NCI-H1930 (cell line): ENCODE measurements around the gene LYRM4.
A peak's percentile ranks its signal among the peaks of the same experiment; 100 is the strongest.

Experiments used
- DNase-seq, 2 experiments: peaks; one replicate each; lab custom pipeline; 2025; lab: John Stamatoyannopoulos, UW

The LYRM4 gene

GRCh38 chr6:5260661-5261544 is at the start of gene LYRM4, which contains the start of gene FARS2:
LYRM4 (minus strand) TSS chr6:5260950; CDS start chr6:5260733, 217 bp downstream.
FARS2 (plus strand) TSS chr6:5261513.
- peak; percentile 78 to 89 for DNase-seq

DNA sequence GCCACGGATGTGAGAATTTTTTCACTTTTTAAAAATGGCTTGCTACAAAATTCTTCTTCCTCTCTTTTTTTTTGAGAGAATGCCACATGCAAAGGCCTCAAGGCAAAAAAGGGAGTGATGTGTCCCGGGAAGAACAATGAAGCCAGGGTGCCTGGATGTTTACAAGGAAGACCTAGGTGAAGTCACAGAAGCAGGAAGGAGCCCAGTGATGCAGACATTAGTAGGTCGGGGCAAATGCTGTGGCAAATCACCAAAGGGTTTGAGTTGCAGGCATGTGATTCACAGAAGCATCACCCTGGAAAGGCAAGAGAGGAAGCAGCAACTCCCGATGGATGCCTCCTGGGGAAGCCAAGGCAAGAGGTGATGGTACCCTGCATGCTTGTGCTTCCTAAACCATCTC is 47.3 kb upstream of the LYRM4 start:
- no peak for DNase-seq

DNA sequence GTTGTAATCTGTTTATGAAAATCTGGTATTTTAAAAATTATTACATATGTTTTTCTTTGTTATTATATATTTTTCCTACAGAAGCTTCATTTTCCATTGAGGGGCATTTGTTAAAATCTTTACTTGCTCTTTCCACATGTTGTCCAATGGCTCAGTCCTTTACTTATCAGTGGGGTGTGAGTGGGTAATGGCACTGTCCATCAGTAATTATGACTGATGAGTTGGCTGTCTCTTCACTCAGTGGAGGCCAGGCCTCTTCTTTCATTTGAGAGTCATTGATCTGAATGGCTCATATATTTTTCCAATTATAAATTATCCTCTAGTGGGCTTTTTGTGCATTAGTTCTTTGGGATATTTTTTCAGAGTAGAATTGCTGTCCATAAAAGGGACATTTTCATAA is 46.3 kb upstream of the LYRM4 start:
- DNase-seq = no peak

GRCh38 chr6:5305968-5306626 is 45.3 kb upstream of the LYRM4 start:
- no peak for DNase-seq

GRCh38 chr6:5303682-5304081 is 42.9 kb upstream of the LYRM4 start:
- DNase-seq = no peak

DNA sequence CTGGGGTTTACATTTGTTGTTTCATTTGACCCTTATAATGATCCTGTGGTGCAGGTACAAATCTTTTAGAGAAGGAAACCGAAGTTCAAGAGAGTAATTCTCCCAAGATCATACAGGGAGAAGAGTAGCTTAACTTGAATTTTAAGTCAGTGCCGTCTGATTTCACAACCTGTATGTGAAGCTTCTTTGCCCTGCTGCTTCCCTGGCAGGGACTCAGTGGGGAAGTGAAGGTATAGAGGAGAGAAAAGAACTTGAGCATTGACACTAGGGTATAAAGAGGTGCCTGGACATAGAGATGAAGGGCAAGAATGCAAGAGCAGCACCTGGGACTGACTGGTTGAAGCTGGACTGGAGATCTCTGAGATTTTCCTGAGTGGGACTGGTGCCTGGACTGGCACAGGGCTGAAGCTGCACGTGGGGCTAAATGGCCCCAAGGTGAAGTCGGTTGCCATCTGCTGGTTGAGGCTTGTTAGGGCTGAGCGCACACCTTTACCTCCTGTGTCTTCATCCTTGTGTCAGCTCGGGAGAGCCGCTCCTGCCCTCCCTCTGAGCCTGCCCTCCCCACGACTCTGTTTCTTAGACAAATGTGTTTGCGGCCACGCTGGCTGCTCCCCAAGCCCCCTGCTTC is 42.4 kb upstream of the LYRM4 start:
- DNase-seq = no peak

GRCh38 chr6:5302220-5302946 is 41.6 kb upstream of the LYRM4 start:
- no peak for DNase-seq

DNA sequence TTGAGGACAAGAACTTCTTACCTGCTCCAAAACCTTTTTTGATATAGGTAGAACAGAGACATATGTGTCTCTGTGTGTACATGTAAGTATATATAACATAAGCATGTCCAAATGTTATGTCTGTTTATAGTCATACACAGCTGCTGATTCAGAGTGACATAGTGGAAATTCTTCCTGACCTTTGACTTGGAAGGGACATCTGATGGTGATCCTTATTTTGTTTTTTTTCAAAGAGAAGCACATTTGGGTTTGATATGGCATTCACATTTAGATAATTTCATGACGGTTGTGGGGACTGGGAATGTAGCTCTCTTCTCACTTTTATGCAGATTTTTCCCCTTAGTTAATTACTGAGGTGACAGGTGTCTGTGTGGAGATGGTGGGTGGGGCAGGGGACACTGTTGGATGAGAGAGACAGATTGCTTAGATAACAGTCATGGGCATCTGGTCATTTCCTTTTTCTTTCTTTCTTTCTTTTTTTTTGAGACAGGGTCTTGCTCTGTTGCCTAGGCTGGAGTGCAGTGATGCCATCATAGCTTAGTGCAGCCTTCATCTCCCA is 39.5 kb upstream of the LYRM4 start:
- no peak for DNase-seq

DNA sequence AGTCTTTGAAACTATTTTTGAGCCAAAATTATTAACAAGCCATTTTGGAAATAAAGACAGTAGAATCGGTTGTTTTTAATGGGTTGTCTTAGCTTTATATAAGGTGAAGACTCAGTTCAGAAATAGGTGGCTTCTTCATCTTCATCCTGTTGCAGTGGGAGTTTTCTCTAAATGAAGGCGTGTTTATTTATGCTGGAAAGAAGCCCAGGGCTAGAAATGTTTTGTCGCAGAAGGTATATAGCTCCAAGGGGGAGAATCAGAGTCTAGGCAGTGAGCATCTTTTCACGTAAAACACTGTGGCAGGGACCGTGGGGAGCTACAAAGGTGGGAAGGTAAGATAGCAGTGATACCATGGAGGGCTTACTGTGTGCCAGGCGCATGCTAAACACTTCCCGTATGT is 34.9 kb upstream of the LYRM4 start:
- DNase-seq = no peak

- DNase-seq = no peak
Observed at GRCh38 chr6:5294392-5295211, 33.9 kb upstream of the LYRM4 start.

DNA sequence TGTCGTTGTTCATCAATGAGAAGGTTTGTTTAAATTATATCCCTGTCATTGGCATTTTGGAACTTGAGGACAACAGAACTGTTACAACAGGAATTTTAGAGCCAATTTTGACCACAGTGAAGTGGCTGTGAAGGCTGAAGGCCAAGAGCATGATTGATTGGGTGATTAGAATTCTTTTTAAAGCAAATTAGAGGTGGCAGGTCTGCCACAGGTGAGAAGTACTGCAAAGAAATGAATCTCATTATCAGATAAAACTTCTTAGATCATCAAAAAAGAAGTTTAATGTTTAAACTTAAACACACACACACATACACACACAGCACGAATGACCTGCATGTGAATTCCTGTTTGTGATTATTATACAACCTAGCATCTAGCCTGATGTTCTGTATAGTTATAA is 32.9 kb upstream of the LYRM4 start:
- no peak for DNase-seq

GRCh38 chr6:5292154-5292553 is 31.4 kb upstream of the LYRM4 start:
- no peak for DNase-seq

- DNase-seq = no peak
Observed at GRCh38 chr6:5290500-5290899, 29.8 kb upstream of the LYRM4 start.

GRCh38 chr6:5290097-5290496 is 29.3 kb upstream of the LYRM4 start:
- DNase-seq = no peak

GRCh38 chr6:5287966-5288297 is 27.2 kb upstream of the LYRM4 start:
- no peak for DNase-seq

DNA sequence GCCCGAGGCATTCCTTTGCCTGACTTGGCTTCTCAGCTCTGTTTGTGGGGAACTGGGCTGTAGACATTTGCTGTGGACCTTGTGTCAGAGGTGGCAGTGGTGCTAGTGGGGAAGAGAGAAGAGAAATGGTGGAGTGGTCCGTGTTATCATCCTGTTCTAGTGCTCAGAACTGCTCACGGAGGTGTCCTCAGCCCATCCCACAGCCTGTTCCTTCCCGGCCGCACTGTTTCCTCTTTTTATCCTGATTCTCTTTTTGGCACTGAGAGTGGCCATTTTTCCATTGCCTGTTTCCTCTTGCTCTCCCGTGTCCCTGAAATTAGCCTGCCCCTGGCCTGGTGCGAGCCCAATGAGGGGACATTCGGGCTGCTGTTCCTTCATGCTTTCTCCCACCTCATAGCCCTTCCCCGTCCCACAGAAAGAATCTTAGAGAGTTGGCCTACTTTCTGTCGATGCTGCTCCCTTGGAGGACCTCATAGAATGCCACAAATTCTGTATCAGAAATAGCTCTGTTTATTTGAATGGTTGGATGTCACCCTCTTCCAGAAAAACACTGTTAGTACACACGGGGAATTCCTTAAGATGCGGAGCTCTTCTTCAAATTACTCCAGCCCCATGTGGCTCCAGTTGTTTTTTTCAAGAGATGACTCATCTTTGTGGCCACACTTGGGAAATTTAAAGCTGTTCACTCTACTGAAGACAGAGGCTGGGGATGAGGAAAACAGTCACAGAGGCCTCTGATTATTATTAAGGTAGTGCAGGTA is 26.6 kb upstream of the LYRM4 start:
- no peak for DNase-seq

- DNase-seq = no peak
Observed at GRCh38 chr6:5286780-5287179, 26.0 kb upstream of the LYRM4 start.

- DNase-seq = no peak
Observed at GRCh38 chr6:5285526-5285925, 24.8 kb upstream of the LYRM4 start.

DNA sequence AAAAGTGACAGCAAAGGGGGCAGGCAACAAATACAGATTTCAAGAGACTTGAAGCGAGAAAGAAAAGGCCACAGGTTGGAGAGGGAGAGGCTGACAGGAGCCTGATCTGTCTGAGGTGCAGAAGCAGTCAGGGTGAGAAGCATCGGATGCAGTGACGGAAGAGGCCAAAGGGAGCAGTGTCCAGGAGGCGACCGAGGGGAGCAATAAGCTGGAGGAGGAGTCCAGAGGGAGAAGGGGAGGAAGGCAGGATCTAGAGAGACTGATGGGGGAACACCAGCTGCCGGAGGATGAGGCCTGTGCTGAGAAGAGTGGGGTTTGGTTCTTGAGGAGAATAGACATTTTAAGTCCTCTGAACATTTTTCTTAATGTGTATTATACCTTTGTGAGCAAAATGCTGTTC is 24.3 kb upstream of the LYRM4 start:
- no peak for DNase-seq

- no peak for DNase-seq
Observed at GRCh38 chr6:5282191-5282623, 21.5 kb upstream of the LYRM4 start.
